NT2/D1 (cell line): ENCODE data around the gene TMEM145.

ENCODE experiments used
- SUZ12 ChIP-seq: IDR thresholded peaks from 2 replicates; pipeline ENCODE4 v1.6.1; 2011; ENCODE audit not compliant: insufficient read length, insufficient read depth; ENCODE audit errors: extremely low read depth
- YY1 ChIP-seq: IDR thresholded peaks from 2 replicates; pipeline ENCODE4 v1.6.1; 2011; ENCODE audit not compliant: insufficient read length, insufficient read depth
- ZNF274 ChIP-seq: IDR thresholded peaks from 2 replicates; pipeline ENCODE4 v1.6.1; 2011; ENCODE audit warnings: mild to moderate bottlenecking, low read depth, low read length

DNA sequence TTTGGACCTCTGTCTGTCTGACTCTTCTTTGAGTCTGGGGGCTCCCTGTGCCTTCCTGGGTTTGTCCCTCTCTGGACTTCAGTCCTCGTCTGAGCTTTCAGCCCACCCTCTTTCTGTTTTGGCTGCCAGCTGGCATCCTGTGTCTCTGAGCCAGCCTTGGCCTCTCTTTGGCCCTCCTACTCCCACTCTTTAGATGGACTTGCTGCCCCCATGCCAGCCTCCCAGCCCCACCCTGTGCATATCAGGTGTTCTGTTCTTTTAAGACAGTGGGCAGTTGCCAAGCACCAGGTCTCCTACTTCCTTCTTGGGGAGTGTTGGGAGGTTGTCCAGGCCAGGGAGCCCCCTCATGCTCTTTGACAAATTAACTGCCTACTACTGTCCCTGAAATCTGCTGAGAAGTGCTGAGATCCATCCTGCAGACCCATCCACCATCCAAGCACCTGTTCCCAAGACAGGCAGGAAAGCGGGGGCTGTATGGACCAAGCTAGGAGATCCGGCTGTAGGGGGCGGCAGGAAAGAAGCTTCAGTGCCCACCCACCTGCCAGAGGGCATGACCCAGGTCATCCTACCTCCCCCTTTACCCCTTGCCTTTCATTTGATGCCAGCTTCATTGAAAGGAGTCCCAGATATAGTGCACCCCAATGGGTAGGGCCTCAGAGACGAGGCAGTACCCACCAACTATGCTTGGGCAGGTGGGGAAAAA is 34.5 kb upstream of the TMEM145 start:
- no peak for TF ChIP-seq YY1
- no peak for TF ChIP-seq ZNF274
- no peak for TF ChIP-seq SUZ12
